NOMO-1 treated with dmso at 0.1 percent for 144 hours (cell line): Measurements from ENCODE around the gene EPB41L4A.

ENCODE experiments used
- DNase-seq: peaks from one replicate; lab custom pipeline; 2025; ENCODE audit not compliant: unreplicated experiment; lab: John Stamatoyannopoulos, UW

Gene EPB41L4A

DNA sequence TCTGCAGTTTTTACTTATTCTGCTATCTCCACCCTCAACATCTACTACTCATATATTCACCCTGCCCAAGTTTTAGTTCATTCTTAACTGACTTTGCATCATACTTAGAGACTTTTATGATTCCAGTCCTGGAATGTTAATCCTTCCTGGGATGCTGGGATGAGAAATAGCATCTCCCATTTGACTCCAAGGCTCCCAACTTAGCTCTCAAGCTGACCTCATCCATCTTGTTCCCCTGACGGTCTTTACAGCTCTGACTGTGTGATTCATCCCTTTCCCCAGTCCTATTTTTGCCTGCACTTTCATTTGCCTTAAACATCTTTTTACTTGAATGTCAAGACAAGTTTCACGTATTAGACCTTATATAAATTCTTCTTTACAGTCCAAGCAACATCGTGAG, 297.8 kb downstream of the EPB41L4A start:
- DNase-seq: no peak

DNA sequence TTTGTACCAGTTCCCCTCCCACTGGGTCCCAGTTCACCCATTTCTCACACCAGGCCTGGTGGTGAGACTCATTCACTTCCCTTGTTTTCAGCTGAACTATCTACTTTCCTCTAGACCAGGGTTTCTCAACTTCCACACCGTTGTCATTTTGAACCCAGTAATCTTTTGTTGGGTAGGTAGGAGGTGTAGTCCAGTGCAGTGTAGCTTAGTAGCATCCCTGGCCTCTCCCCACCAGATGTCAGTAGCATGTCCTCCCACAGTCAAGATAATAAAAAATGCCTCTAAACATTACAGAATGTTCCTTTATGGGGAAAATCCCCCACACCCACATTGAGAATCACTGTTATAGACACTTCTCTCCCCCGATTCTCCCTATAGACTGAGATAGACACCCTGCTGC, 299.1 kb downstream of the EPB41L4A start:
- DNase-seq: no peak

DNA sequence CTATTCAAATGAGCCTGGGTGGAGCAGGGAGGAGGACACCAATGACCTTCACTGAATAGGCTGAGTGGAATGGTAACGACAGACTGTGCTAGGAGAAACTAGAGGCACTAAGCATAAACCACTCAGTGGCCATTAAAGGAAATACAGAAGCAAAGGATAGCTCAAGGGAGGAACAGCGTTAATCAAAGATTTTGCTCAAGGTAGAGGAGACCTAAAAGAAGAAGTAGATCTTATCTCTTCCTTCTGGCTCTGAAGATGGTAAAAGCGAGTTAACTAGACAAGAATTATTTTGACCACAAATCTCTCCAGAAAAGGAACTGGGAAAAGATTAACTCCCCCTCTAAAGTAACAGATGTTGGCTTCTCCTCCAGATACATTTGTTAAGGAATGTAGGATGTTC, 299.6 kb downstream of the EPB41L4A start:
- peak; percentile 83 for DNase-seq

DNA sequence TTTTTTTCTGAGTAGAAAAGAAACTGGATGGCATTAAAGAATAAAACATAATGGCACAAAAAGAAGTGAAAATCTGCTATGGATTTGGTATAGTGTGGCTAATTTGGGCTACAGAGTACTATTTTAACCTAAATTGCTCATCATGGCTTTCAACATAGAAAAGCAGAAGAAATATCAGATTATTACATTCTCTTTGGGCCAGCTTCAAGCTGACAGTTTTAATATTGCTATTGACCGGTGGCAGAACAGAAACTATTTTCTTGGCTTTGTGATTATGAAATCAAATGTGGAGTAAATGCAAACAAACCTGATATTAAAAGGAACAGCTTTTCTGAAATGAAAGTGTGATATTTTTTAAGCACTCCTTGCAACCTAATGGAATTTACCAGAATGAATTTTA, 301.5 kb downstream of the EPB41L4A start:
- DNase-seq: peak; percentile 62

DNA sequence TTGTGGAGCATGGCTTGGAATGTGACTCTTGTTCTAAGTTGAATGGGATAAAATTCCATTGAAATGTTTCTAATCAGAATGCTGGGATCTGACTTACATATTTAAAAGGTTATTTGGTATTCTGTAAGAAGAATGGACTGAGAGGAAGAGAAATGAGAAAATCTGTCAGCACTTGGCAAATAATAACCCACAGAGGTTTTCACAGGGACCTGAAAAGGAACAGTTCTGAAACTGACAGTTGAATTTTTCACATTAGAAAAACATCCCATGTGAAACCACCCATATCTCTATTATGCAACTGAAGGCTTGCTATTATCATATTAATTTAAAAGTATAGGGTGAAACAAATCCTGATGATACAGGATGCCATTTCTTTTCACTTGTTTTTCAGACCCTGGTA, 302.7 kb downstream of the EPB41L4A start:
- DNase-seq: no peak

DNA sequence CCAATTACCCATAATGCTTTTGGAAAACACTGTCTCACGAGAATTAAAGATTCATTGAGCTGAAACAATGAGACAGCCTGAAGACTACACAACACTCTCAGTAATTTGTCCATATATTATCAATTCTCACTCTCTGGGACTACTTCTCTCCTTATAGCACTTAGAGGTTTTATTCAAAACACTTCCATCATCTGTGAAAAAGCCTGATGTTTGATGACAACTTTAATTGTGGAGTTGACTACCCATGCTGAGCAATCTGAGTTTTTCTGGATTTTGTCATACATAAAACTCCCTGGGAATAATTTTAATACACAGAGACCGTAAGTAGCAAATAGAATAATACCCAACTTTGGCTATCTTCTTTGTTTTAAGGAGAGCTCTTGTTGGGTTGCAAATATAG, 305.5 kb downstream of the EPB41L4A start:
- no peak for DNase-seq
